GM12864 (cell line): Measurements from ENCODE around the gene MFF.

Experiments used
- DNase-seq: peaks from one replicate; pipeline ENCODE4 v3.0.0-alpha.2; 2011; ENCODE audit warnings: low read depth
- H3K4me3 ChIP-seq: 2 replicates; pipeline ENCODE4 v1.5.1; 2011; ENCODE audit warnings: mild to moderate bottlenecking, low read depth, low read length, control low read depth
- TF ChIP-seq, protein P1 (sequence below): IDR thresholded peaks from 2 replicates; pipeline ENCODE4 v1.5.1; 2011; ENCODE audit warnings: low read depth, mild to moderate bottlenecking, moderate library complexity, low read length, control low read depth, inconsistent platforms; ENCODE audit errors: missing control alignments

Gene MFF

DNA sequence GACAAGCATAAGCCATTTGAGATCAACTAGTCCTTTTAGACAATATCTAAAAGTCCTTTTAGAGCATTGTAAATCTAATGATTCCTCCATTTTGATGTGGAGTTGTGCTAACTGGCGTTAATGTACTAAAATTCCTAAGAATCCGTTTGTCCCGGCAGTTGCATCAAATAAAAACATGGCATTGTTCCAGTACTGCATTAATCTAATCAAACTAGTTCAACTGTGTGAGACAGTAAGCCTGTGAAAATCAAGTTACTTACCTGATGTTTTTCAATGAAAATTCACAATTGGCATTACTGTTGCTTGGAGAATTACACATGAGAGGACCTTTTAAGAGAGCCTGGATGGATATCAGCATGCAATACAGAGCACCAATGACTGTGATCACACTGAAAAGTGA is 40.8 kb downstream of the MFF start:
- TF ChIP-seq, protein P1, sequence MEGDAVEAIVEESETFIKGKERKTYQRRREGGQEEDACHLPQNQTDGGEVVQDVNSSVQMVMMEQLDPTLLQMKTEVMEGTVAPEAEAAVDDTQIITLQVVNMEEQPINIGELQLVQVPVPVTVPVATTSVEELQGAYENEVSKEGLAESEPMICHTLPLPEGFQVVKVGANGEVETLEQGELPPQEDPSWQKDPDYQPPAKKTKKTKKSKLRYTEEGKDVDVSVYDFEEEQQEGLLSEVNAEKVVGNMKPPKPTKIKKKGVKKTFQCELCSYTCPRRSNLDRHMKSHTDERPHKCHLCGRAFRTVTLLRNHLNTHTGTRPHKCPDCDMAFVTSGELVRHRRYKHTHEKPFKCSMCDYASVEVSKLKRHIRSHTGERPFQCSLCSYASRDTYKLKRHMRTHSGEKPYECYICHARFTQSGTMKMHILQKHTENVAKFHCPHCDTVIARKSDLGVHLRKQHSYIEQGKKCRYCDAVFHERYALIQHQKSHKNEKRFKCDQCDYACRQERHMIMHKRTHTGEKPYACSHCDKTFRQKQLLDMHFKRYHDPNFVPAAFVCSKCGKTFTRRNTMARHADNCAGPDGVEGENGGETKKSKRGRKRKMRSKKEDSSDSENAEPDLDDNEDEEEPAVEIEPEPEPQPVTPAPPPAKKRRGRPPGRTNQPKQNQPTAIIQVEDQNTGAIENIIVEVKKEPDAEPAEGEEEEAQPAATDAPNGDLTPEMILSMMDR: no peak
- no peak overlapping the region for H3K4me3 ChIP-seq
- DNase-seq: no peak

DNA sequence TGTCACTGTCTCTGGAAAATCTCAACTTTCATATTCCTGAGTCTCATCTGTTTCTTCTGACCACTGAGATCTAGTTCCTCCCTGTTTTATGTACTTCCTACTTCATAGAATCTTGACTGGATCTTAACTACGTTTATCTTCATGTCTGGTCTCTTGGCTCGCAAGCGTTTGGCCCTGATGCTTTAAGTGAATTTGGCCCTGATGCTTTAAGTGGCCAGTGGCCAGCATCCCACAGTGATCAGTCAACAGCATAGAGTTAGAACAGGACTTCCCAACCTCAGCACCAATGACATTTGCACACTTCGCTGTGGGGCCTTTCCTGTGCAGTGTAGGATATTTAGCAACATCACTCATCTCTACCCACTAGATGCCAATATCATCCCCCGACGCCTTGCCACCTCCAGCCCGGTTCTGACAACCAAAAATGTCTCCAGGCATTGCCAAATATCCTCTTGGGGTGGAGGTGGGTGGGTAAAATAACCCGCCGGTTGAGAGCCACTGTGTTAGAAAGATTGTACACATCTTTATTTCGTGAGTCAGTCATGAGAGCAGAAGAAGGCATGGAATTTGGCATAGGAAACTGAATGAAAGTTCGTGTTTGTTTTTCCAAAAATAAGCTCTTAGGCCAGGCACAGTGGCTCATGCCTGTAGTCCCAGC is 41.8 kb downstream of the MFF start:
- no peak overlapping the region for H3K4me3 ChIP-seq
- TF ChIP-seq, protein P1: no peak
- no peak for DNase-seq

DNA sequence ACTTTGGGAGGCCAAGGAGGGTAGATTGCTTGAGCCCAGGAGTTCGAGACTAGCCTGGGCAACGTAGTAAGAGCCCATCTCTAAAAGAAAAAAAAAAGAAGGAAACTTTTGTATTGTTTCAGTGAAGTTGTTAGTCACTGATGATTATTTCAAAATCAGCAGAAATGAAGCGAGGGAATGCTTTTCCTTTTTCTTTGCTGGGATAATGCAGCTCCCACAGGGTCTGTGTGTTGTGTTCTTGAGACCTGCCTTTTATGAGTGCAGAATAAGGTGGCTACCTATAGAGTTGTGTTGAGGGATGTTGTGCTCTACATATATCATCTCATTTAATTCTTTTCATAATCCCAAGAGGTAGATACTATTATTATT is 42.4 kb downstream of the MFF start:
- TF ChIP-seq, protein P1: no peak
- H3K4me3 ChIP-seq: no peak overlapping the region
- DNase-seq: no peak

DNA sequence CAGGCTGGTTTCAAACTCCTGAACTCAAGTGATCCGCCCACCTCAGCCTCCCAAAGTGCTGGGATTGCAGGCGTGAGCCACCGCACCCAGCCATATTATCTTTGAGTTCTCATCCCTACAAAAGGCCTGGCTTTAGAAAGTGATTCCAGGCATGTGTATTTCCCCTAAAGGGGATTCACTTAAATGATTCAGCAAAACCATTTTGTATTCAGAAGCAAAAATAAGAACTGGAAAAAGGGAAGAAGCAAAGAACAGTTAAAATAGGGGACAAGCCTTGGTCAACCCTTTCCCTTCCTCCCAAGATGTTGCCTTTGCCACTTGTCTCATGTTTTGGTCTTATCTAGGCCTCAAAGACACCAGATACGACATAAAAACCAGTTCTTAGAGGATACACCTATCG is 43.5 kb downstream of the MFF start:
- no peak for DNase-seq
- no peak overlapping the region for H3K4me3 ChIP-seq
- TF ChIP-seq, protein P1: no peak

DNA sequence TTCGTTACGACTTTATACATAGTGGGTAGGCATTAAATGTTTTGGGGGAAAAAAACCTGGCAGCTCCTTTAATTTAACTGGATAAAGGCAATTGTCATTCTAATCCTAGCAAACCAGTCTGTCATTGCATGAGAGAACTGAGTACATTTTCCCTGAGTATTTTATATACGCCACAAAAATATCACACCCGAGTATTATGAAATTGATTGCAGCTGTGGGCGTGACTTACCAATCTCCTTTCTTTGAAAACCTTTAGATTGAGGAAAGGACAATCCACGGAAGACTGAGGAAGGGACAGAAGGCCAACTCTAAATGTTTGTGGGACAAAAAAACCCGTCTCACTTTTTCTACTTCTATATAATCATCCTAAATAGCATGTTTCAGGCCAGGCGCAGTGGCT is 45.0 kb downstream of the MFF start:
- no peak overlapping the region for H3K4me3 ChIP-seq
- TF ChIP-seq, protein P1: no peak
- DNase-seq: no peak

DNA sequence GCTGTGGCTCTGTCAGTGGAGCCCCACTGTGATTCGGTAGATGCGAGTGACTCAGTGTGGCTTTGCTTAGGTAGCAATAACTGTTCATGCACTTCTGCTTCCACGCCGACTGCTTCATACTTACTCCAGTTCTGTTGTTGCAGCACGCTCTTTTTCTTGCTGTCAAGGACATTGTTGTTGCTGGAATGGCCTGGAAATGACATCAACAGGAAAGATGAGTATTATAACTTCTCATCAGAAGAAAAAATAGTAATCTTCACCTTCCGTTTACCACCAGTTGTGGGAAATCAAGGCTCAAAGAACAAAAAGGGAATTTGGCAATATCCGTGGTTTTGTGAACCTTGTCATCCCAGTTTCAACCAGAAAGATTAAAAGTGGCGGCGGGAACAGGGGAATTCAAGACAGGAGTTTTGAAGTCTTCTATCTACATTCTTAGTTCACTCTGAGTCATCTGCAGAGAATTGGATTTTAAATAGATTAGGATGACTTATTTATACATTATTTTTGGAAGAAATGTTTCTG is 45.8 kb downstream of the MFF start:
- DNase-seq: no peak
- TF ChIP-seq, protein P1: no peak
- H3K4me3 ChIP-seq: no peak overlapping the region

DNA sequence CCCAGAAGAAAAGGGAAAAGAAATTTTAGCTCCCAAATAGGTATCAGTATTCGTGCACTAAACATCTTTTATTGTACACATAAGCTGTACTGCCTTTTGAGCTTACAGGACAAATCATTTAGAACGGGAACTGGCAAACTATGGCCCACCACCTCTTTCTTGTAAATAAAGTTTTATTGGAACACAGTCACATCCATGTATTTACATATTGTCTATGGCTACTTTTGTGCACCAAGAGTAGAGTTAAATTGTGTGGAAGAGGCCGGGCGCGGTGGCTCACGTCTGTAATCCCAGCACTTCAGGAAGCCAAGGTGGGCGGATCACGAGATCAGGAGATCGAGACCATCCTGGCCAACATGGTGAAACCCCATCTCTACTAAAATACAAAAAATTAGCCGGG is 48.3 kb downstream of the MFF start:
- no peak for DNase-seq
- TF ChIP-seq, protein P1: no peak
- no peak overlapping the region for H3K4me3 ChIP-seq
